ENCODE results near the gene PIP5KL1.

DNA sequence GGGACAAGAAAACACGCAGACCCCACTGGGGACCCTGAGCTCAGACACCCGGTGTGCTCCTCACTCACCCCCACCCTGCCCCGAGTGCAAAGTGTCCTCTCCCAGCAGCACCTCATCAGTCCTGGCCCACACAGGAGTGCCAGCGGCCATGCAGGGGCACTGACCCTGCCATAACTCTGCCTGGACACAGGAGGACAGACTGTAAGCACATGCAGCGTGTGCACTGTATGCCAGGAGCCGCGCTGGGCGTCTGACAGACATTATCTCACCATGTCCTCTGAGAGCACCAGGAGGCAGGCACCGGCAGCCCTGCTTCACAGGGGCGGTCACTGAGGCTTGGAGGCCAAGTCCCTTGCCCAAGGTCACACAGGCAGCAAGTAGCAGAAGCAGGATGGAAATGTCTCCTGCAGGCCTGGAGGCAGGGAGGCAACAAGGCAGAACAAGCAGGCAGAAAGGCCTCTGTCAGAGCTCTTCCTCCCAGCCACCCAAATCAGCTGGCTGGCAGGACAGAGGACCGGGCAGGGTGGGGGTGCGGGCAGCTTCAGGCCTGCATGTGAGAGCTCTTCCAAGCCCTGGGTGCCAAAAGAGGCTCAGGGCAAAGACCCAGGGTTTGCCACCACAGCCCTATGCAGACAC lies 41.8 kb upstream of the PIP5KL1 start:
- TF ChIP-seq, protein P1, sequence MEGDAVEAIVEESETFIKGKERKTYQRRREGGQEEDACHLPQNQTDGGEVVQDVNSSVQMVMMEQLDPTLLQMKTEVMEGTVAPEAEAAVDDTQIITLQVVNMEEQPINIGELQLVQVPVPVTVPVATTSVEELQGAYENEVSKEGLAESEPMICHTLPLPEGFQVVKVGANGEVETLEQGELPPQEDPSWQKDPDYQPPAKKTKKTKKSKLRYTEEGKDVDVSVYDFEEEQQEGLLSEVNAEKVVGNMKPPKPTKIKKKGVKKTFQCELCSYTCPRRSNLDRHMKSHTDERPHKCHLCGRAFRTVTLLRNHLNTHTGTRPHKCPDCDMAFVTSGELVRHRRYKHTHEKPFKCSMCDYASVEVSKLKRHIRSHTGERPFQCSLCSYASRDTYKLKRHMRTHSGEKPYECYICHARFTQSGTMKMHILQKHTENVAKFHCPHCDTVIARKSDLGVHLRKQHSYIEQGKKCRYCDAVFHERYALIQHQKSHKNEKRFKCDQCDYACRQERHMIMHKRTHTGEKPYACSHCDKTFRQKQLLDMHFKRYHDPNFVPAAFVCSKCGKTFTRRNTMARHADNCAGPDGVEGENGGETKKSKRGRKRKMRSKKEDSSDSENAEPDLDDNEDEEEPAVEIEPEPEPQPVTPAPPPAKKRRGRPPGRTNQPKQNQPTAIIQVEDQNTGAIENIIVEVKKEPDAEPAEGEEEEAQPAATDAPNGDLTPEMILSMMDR (IDR thresholded peaks at IDR 0.05), result no peak
- TF ChIP-seq FOXJ3 (CRISPR knock-in tag; IDR thresholded peaks at IDR 0.05; ENCODE audit: borderline replicate concordance) (no peak), FOXP1 (CRISPR knock-in tag; IDR thresholded peaks at IDR 0.05; ENCODE audit: borderline replicate concordance) (no peak)
- TF ChIP-seq, protein P2, sequence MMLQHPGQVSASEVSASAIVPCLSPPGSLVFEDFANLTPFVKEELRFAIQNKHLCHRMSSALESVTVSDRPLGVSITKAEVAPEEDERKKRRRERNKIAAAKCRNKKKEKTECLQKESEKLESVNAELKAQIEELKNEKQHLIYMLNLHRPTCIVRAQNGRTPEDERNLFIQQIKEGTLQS (CRISPR knock-in tag; conservative IDR thresholded peaks at IDR 0.05), result no peak
